Measurements from ENCODE around the gene RBBP6. TPM values are rescaled to one million over a fixed set of nuclear protein-coding genes. Genes with fewer than 3 reads are reported as not detected.

RBBP6 gene
- total and polyA plus RNA-seq, 9 of the 15 experiments (the other 6 are each of a cell fraction or from before 2014, with no cell fraction given), result 19.2 to 76.6 (median 42.7) TPM

DNA sequence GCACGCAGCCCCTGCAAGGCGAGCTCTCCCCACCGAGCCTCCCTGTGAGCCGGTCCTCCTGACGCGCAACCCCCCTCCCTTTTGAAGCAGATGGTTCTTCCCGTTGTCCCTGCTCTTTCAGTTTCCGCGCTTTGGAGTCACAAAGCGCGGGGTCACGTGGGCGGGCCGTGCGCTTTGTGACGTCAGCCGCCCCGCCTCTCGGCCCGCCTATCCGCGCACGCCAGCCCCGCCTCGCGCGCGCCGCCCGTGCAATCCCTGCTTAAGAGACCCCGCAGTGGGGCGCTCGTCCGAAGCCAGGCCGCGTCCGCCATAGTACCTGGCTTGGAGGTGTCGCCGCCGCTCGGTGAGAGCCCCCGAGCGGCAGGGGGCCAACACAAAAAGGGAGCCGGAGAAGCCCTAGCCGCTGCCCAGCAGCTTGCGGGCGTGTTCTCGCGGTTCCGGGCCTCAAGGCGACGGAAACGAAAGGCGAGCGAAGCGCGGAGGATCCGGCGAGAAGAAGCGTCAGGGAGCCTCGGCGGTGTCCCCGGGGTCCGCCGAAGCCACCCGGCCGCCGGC lies at the start of gene RBBP6 (continued):
- TF ChIP-seq TSHZ1 (CRISPR knock-in tag; IDR thresholded peaks at IDR 0.05) (0 out of 2 replicates have a peak, but pooled peaks have one; percentile 45), ZNF707 (CRISPR knock-in tag; conservative IDR thresholded peaks at IDR 0.05) (0 out of 2 replicates have a peak, but pooled peaks have one; percentile 8), ZNF224 (CRISPR knock-in tag; IDR thresholded peaks at IDR 0.05) (no peak), SRSF9 (IDR thresholded peaks at IDR 0.05; ENCODE audit: borderline replicate concordance, low read depth, low read length) (no peak), ESRRA (IDR thresholded peaks at IDR 0.05; ENCODE audit: borderline replicate concordance, low read depth) (peak; percentile 30; the same call in 1 of the 2 replicates), ZNF280A (IDR thresholded peaks at IDR 0.05; ENCODE audit: low read depth, partially characterized antibody) (no peak), FUS (optimal IDR thresholded peaks at IDR 0.05; ENCODE audit: low read depth, low read length) (peak; percentile 60), SP2 (IDR thresholded peaks at IDR 0.05; ENCODE audit: extremely low read depth, low read depth, low read length, poor library complexity, severe bottlenecking) (no peak), PML (IDR thresholded peaks at IDR 0.05; ENCODE audit: low read length) (no peak; the same call in 1 of the 2 replicates), CEBPG (CRISPR knock-in tag; IDR thresholded peaks at IDR 0.05) (0 out of 2 replicates have a peak, but pooled peaks have one; percentile 20), CEBPG (tag; conservative IDR thresholded peaks at IDR 0.05 in 1 of 2, IDR thresholded peaks at IDR 0.05 in 1 of 2) (no peak), PHF8 (IDR thresholded peaks at IDR 0.05; ENCODE audit: borderline replicate concordance, low read length) (peak; percentile 97), NCOA6 (IDR thresholded peaks at IDR 0.05) (no peak), SIN3B (IDR thresholded peaks at IDR 0.05; ENCODE audit: low read depth) (no peak), RBM17 (IDR thresholded peaks at IDR 0.05; ENCODE audit: borderline replicate concordance, low read depth, low read length) (no peak), STAT5B (CRISPR knock-in tag; IDR thresholded peaks at IDR 0.05) (no peak), ZNF124 (CRISPR knock-in tag; IDR thresholded peaks at IDR 0.05) (no peak), TCFL5 (CRISPR knock-in tag; conservative IDR thresholded peaks at IDR 0.05) (no peak), ETV5 (CRISPR knock-in tag; IDR thresholded peaks at IDR 0.05; ENCODE audit: low read depth) (no peak)
- TF ChIP-seq, protein P1, sequence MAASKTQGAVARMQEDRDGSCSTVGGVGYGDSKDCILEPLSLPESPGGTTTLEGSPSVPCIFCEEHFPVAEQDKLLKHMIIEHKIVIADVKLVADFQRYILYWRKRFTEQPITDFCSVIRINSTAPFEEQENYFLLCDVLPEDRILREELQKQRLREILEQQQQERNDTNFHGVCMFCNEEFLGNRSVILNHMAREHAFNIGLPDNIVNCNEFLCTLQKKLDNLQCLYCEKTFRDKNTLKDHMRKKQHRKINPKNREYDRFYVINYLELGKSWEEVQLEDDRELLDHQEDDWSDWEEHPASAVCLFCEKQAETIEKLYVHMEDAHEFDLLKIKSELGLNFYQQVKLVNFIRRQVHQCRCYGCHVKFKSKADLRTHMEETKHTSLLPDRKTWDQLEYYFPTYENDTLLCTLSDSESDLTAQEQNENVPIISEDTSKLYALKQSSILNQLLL (CRISPR knock-in tag; IDR thresholded peaks at IDR 0.05; ENCODE audit: borderline replicate concordance), result no peak
- TF ChIP-seq, protein P2, sequence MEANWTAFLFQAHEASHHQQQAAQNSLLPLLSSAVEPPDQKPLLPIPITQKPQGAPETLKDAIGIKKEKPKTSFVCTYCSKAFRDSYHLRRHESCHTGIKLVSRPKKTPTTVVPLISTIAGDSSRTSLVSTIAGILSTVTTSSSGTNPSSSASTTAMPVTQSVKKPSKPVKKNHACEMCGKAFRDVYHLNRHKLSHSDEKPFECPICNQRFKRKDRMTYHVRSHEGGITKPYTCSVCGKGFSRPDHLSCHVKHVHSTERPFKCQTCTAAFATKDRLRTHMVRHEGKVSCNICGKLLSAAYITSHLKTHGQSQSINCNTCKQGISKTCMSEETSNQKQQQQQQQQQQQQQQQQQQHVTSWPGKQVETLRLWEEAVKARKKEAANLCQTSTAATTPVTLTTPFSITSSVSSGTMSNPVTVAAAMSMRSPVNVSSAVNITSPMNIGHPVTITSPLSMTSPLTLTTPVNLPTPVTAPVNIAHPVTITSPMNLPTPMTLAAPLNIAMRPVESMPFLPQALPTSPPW (CRISPR knock-in tag; IDR thresholded peaks at IDR 0.05), result peak; percentile 88
